Erythroblast (primary cell): ENCODE measurements around the gene IQSEC1.

ENCODE experiments used
- GATA1 ChIP-seq: IDR thresholded peaks from 2 replicates; pipeline ENCODE4 v1.6.1; 2011; ENCODE audit warnings: low read depth, mild to moderate bottlenecking, control low read depth, low read length, moderate library complexity
- POLR2A ChIP-seq: IDR thresholded peaks from 2 replicates; pipeline ENCODE4 v1.6.1; 2011; ENCODE audit warnings: mild to moderate bottlenecking, low read length

- TF ChIP-seq POLR2A (no peak), GATA1 (no peak)
Measured at GRCh38 chr3:12968541-12968940, 104.7 kb downstream of the IQSEC1 start.
